HCT116 (cell line): ENCODE data around the gene ERRFI1. TPM values are rescaled to one million over a fixed set of nuclear protein-coding genes. Genes with fewer than 3 reads are reported as not detected.

Source experiments
- ATAC-seq: fragments of 200-7000 bp; cut with Tn5 transposase; 2 replicates; pipeline ENCODE4 v1.9.1; 2020; ENCODE audit warnings: mild to moderate bottlenecking, moderate library complexity
- BruUV-seq: library from RNA; stranded (reverse); fragments of 400-500 nt; replicated peaks from 2 replicates; lab custom pipeline; 2021; lab: Mats Ljungman, UMichigan
- CTCF ChIA-PET: fragments of 300-600 bp; sonication (Branson Sonifier 250); formaldehyde crosslinking; loops from one replicate; lab custom pipeline; 2021; ENCODE audit warnings: antibody characterized with exemption; lab: Charles Lee
- POLR2A ChIA-PET: fragments of 300-600, 350-600 bp; sonication (Branson Sonifier 250); formaldehyde crosslinking; loops from one replicate; lab custom pipeline; 2021; ENCODE audit warnings: antibody characterized with exemption; lab: Charles Lee
- RAD21 ChIA-PET, 2 experiments: fragments of 300-600 bp; sonication (Branson Sonifier 250); formaldehyde crosslinking; loops; one replicate each; lab custom pipeline; 2023; ENCODE audit warnings: low total read pairs in 2 of 2; ENCODE audit not compliant: uncharacterized antibody in 2 of 2, unreplicated experiment in 2 of 2, low non-redundant PET in 1 of 2; lab: Charles Lee
- DNase-seq: peaks from one replicate; pipeline ENCODE4 v3.0.0-alpha.2; 2010; ENCODE audit warnings: low read depth, low spot score
- H2AFZ ChIP-seq: fragments of 200-600 bp; shearing (Covaris generic), sonication (generic); 2 replicates; pipeline ENCODE4 v1.6.1; 2017; ENCODE audit warnings: low read depth, mixed run types, mixed read lengths, antibody characterized with exemption, low read length; ENCODE audit not compliant: poor library complexity, severe bottlenecking
- H3K27ac ChIP-seq: 2 replicates; pipeline ENCODE4 v1.5.1; 2012; ENCODE audit warnings: low read depth, low read length
- H3K27me3 ChIP-seq: fragments of 200-600 bp; sonication (generic); 2 replicates; pipeline ENCODE4 v1.6.1; 2016; ENCODE audit warnings: mixed run types, low read length, mixed read lengths; ENCODE audit not compliant: insufficient read depth
- H3K36me3 ChIP-seq, 2 experiments: fragments of 200-500 bp in 1 of 2; fragments of 200-600 bp in 1 of 2; sonication (Bioruptor generic) in 1 of 2; sonication (generic) in 1 of 2; 2 replicates each; pipeline versions ENCODE4 v1.5.1 to v1.6.1; 2014 to 2016; ENCODE audit warnings: low read length in 2 of 2, inconsistent platforms in 1 of 2, mixed read lengths in 1 of 2, mixed run types in 1 of 2; ENCODE audit not compliant: insufficient read depth in 2 of 2, control insufficient read depth in 1 of 2
- H3K4me1 ChIP-seq, 2 experiments: fragments of 200-600 bp in 1 of 2; sonication (generic) in 1 of 2; 2 replicates each; pipeline versions ENCODE4 v1.5.1 to v1.6.1; 2012 to 2017; ENCODE audit warnings: low read length in 2 of 2, inconsistent platforms in 1 of 2, mild to moderate bottlenecking in 1 of 2, mixed read lengths in 1 of 2, mixed run types in 1 of 2, moderate library complexity in 1 of 2; ENCODE audit not compliant: insufficient read depth in 2 of 2, control insufficient read depth in 1 of 2
- H3K4me2 ChIP-seq: fragments of 200-600 bp; sonication (generic); 2 replicates; pipeline ENCODE4 v1.6.1; 2017; ENCODE audit warnings: mixed run types, low read length, mixed read lengths
- H3K4me3 ChIP-seq, 2 experiments: fragments of 200-600 bp in 1 of 2; sonication (generic) in 1 of 2; replicated peaks in 1 of 2; 2 replicates each; pipeline ENCODE4 v1.5.1; 2011 to 2016; ENCODE audit warnings: low read length in 2 of 2, control low read depth in 1 of 2, low read depth in 1 of 2, mild to moderate bottlenecking in 1 of 2, mixed read lengths in 1 of 2, mixed run types in 1 of 2
- H3K79me2 ChIP-seq: fragments of 200-600 bp; sonication (generic); 2 replicates; pipeline ENCODE4 v1.6.1; 2017; ENCODE audit warnings: mild to moderate bottlenecking, mixed run types, low read length, moderate library complexity, mixed read lengths; ENCODE audit not compliant: insufficient read depth
- H3K9ac ChIP-seq: fragments of 200-600 bp; sonication (generic); 2 replicates; pipeline ENCODE4 v1.6.1; 2016; ENCODE audit warnings: low read length, mixed read lengths
- H3K9me2 ChIP-seq: fragments of 200-600 bp; sonication (generic), shearing (Covaris generic); 2 replicates; pipeline ENCODE4 v1.6.1; 2017; ENCODE audit warnings: mixed run types, mild to moderate bottlenecking, moderate library complexity; ENCODE audit not compliant: insufficient read depth
- H3K9me3 ChIP-seq, 2 experiments: fragments of 200-500 bp in 1 of 2; fragments of 200-600 bp in 1 of 2; sonication (Bioruptor generic) in 1 of 2; sonication (generic) in 1 of 2; 2 replicates each; pipeline ENCODE4 v1.6.1; 2014 to 2017; ENCODE audit warnings: low read length in 2 of 2, mixed read lengths in 2 of 2, inconsistent platforms in 1 of 2, low read depth in 1 of 2, mild to moderate bottlenecking in 1 of 2, mixed run types in 1 of 2, moderate library complexity in 1 of 2; ENCODE audit not compliant: control insufficient read depth in 1 of 2, insufficient read depth in 1 of 2
- H4K20me1 ChIP-seq: fragments of 200-600 bp; sonication (generic), shearing (Covaris generic); 2 replicates; pipeline ENCODE4 v1.6.1; 2017; ENCODE audit warnings: mixed run types, mild to moderate bottlenecking, moderate library complexity; ENCODE audit not compliant: insufficient read depth
- CTCF ChIP-seq, 3 experiments: fragments of 200-600 bp in 1 of 3; sonication (generic) in 1 of 3; IDR thresholded peaks in 2 of 3; conservative IDR thresholded peaks in 1 of 3; 2 replicates each; pipeline ENCODE4 v1.5.1; 2012 to 2017; ENCODE audit warnings: low read depth in 2 of 3, low read length in 2 of 3, antibody characterized with exemption in 1 of 3, borderline replicate concordance in 1 of 3, control low read depth in 1 of 3, mild to moderate bottlenecking in 1 of 3, mixed read lengths in 1 of 3, mixed run types in 1 of 3, moderate library complexity in 1 of 3; ENCODE audit not compliant: insufficient read depth in 1 of 3
- POLR2AphosphoS5 ChIP-seq: IDR thresholded peaks from 2 replicates; pipeline ENCODE4 v1.6.1; 2011; ENCODE audit warnings: mild to moderate bottlenecking, low read depth, low read length, moderate library complexity
- ZBTB33 ChIP-seq: IDR thresholded peaks from 2 replicates; pipeline ENCODE4 v1.6.1; 2011; ENCODE audit warnings: mild to moderate bottlenecking, low read length, moderate library complexity; ENCODE audit not compliant: insufficient replicate concordance; ENCODE audit errors: extremely low read depth
- intact Hi-C: fragments of 100-400 bp; cut with micrococcal nuclease; formaldehyde crosslinking; loops from 2 replicates; pipeline ENCODE4 v1.10.0; 2022
- total RNA-seq: library from RNA; stranded (reverse); gene quantifications from one replicate; pipeline ENCODE4 v1.2.1, GENCODE V29; 2021; ENCODE audit not compliant: unreplicated experiment

The ERRFI1 gene
- total RNA-seq, 1 experiment from 2014 or later: 777 TPM

- no peak overlapping the region for H2AFZ ChIP-seq
- peaks cover 100% of the 10 kb centered on the region for H3K79me2 ChIP-seq
- H4K20me1 ChIP-seq: peaks cover 97% of the 10 kb centered on the region
- 0 out of 2 replicates have a peak overlapping the region, but pooled peaks have one; percentile 5 for H3K9ac ChIP-seq
- peak overlapping the region; percentile 43 for H3K27ac ChIP-seq
- peak in 2 of 3 experiments; percentile 30 to 71; a peak in 3 of 6 replicates for TF ChIP-seq CTCF (IDR thresholded peaks at IDR 0.05 in 2 of 3, conservative IDR thresholded peaks at IDR 0.05 in 1 of 3; ENCODE audit: borderline replicate concordance in 1 of 3, insufficient read depth in 1 of 3, low read depth in 2 of 3, low read length in 2 of 3)
- TF ChIP-seq ZBTB33: no peak
- peak; percentile 90 for TF ChIP-seq POLR2AphosphoS5
- CTCF ChIA-PET: interaction anchor here (1.1 to 2.0 kb wide), 7 partner anchors 9 to 336 kb away, joined by 3 to 23 read pairs (median 4); no protein-coding TSS in a partner anchor
- H3K4me2 ChIP-seq: no peak overlapping the region
- intact Hi-C loops: no loop called here
- POLR2A ChIA-PET: interaction anchor here (0.8 to 1.4 kb wide), 2 partner anchors 9 to 299 kb away, joined by 3 to 4 read pairs; no protein-coding TSS in a partner anchor
- H3K4me3 ChIP-seq: no peak overlapping the region
- DNase-seq: no peak
- H3K9me3 ChIP-seq: no peaks in the 10 kb centered on the region
- no TSS peak for BruUV-seq
- H3K9me2 ChIP-seq: no peaks in the 10 kb centered on the region
- ATAC-seq: peak; percentile 40
- peaks cover 52 to 80% of the 10 kb centered on the region in 2 experiments for H3K36me3 ChIP-seq
- RAD21 ChIA-PET: interaction anchor here in 1 of 2 experiments (1.4 kb wide), 1 partner anchor 300 kb away, joined by 10 read pairs; no protein-coding TSS in a partner anchor
- H3K4me1 ChIP-seq: peaks cover 72 to 96% of the 10 kb centered on the region in 2 experiments
- H3K27me3 ChIP-seq: no peaks in the 10 kb centered on the region
Measured at GRCh38 chr1:8015036-8015808, 10.9 kb downstream of the ERRFI1 start.
